Neural cell (in vitro differentiated cells): ENCODE data around the gene RNU11. TPM values are rescaled to one million over a fixed set of nuclear protein-coding genes. Genes with fewer than 3 reads are reported as not detected.

Experiments
- H2AFZ ChIP-seq: fragments of 200-600, 300-800 bp; sonication (generic), shearing (Covaris generic); 2 replicates; pipeline ENCODE4 v1.6.0; 2014; ENCODE audit warnings: low read depth, mild to moderate bottlenecking, antibody characterized with exemption, low read length, moderate library complexity
- H3F3A ChIP-seq: fragments of 200-600 bp; shearing (Covaris generic); 2 replicates; pipeline ENCODE4 v1.6.1; 2016; ENCODE audit warnings: mild to moderate bottlenecking, moderate library complexity, mixed read lengths, antibody characterized with exemption, low read length; ENCODE audit not compliant: insufficient read depth, poor library complexity, severe bottlenecking
- H3K27ac ChIP-seq: fragments of 200-600, 300-800 bp; sonication (generic), shearing (Covaris generic); 2 replicates; pipeline ENCODE4 v1.5.1; 2014; ENCODE audit warnings: mild to moderate bottlenecking, low read length, moderate library complexity
- H3K27me3 ChIP-seq: fragments of 300-800, 200-600 bp; sonication (generic), shearing (Covaris generic); 2 replicates; pipeline ENCODE4 v1.6.0; 2014; ENCODE audit warnings: mild to moderate bottlenecking, low read depth, low read length, moderate library complexity; ENCODE audit not compliant: insufficient read depth
- H3K36me3 ChIP-seq: fragments of 300-800, 200-600 bp; sonication (generic), shearing (Covaris generic); 2 replicates; pipeline ENCODE4 v1.5.1; 2014; ENCODE audit warnings: mild to moderate bottlenecking, antibody characterized with exemption, low read length, moderate library complexity; ENCODE audit not compliant: insufficient read depth
- H3K4me2 ChIP-seq: fragments of 300-800, 200-600 bp; sonication (generic), shearing (Covaris generic); 2 replicates; pipeline ENCODE4 v1.6.0; 2014; ENCODE audit warnings: mild to moderate bottlenecking, low read length
- H3K4me3 ChIP-seq: fragments of 300-800, 200-600 bp; sonication (generic), shearing (Covaris generic); 2 replicates; pipeline ENCODE4 v1.5.1; 2014; ENCODE audit warnings: mild to moderate bottlenecking, low read length, moderate library complexity
- H3K79me2 ChIP-seq: fragments of 200-600 bp; shearing (Covaris generic); replicated peaks from 2 replicates; pipeline ENCODE4 v1.6.0; 2014; ENCODE audit warnings: mild to moderate bottlenecking, low read length, moderate library complexity; ENCODE audit not compliant: insufficient read depth
- H3K9ac ChIP-seq: fragments of 300-800, 200-600 bp; sonication (generic), shearing (Covaris generic); 2 replicates; pipeline ENCODE4 v1.6.1; 2016; ENCODE audit warnings: mild to moderate bottlenecking, low read length, mixed read lengths
- H3K9me2 ChIP-seq: fragments of 200-600 bp; shearing (Covaris generic); 2 replicates; pipeline ENCODE4 v1.6.1; 2016; ENCODE audit warnings: mild to moderate bottlenecking, low read length, mixed read lengths; ENCODE audit not compliant: insufficient read depth
- H3K9me3 ChIP-seq: fragments of 200-600, 300-800 bp; sonication (generic), shearing (Covaris generic); 2 replicates; pipeline ENCODE4 v1.6.1; 2016; ENCODE audit warnings: mild to moderate bottlenecking, mixed run types, low read length, moderate library complexity, mixed read lengths
- H4K20me1 ChIP-seq: fragments of 200-600 bp; shearing (Covaris generic); 2 replicates; pipeline ENCODE4 v1.6.1; 2016; ENCODE audit warnings: mild to moderate bottlenecking, mixed run types; ENCODE audit not compliant: insufficient read depth
- EP300 ChIP-seq: fragments of 450-650 bp; conservative IDR thresholded peaks from 2 replicates; pipeline ENCODE4 v1.6.1; 2014; ENCODE audit warnings: antibody characterized with exemption, mild to moderate bottlenecking, moderate library complexity; ENCODE audit not compliant: poor library complexity, severe bottlenecking
- EZH2 ChIP-seq: fragments of 200-600, 300-800 bp; shearing (Covaris generic), sonication (generic); IDR thresholded peaks from 2 replicates; pipeline ENCODE4 v1.6.1; 2014; ENCODE audit warnings: antibody characterized with exemption, low read length, borderline replicate concordance, mild to moderate bottlenecking; ENCODE audit not compliant: insufficient read depth, poor library complexity, severe bottlenecking
- MXI1 ChIP-seq: fragments of 450-650 bp; conservative IDR thresholded peaks from 2 replicates; pipeline ENCODE4 v1.6.1; 2014; ENCODE audit warnings: antibody characterized with exemption, mild to moderate bottlenecking; ENCODE audit not compliant: poor library complexity, severe bottlenecking
- POLR2AphosphoS5 ChIP-seq: IDR thresholded peaks from 2 replicates; pipeline ENCODE4 v1.6.1; 2012
- RAD21 ChIP-seq: fragments of 450-650 bp; conservative IDR thresholded peaks from 2 replicates; pipeline ENCODE4 v1.6.1; 2014; ENCODE audit warnings: antibody characterized with exemption, mild to moderate bottlenecking, moderate library complexity
- SMC3 ChIP-seq: fragments of 450-650 bp; conservative IDR thresholded peaks from 2 replicates; pipeline ENCODE4 v1.6.1; 2014; ENCODE audit warnings: antibody characterized with exemption, mild to moderate bottlenecking, moderate library complexity; ENCODE audit not compliant: poor library complexity
- TAF1 ChIP-seq: IDR thresholded peaks from 2 replicates; pipeline ENCODE4 v1.6.1; 2012; ENCODE audit warnings: low read depth
- polyA plus RNA-seq: library from polyadenylated mRNA; depleted of rRNA; stranded (reverse); fragments of >200 nt; gene quantifications from 2 replicates; pipeline ENCODE4 v1.2.3, GENCODE V29; 2014
- TF ChIP-seq, protein P1 (sequence below): IDR thresholded peaks from 2 replicates; pipeline ENCODE4 v1.6.1; 2012; ENCODE audit warnings: borderline replicate concordance
- TF ChIP-seq, protein P2 (sequence below): fragments of 450-650 bp; IDR thresholded peaks from 2 replicates; pipeline ENCODE4 v1.5.1; 2014; ENCODE audit warnings: antibody characterized with exemption, mild to moderate bottlenecking, moderate library complexity; ENCODE audit not compliant: poor library complexity, severe bottlenecking

Gene RNU11
- polyA plus RNA-seq, 1 donor from 2014 or later = not detected

DNA sequence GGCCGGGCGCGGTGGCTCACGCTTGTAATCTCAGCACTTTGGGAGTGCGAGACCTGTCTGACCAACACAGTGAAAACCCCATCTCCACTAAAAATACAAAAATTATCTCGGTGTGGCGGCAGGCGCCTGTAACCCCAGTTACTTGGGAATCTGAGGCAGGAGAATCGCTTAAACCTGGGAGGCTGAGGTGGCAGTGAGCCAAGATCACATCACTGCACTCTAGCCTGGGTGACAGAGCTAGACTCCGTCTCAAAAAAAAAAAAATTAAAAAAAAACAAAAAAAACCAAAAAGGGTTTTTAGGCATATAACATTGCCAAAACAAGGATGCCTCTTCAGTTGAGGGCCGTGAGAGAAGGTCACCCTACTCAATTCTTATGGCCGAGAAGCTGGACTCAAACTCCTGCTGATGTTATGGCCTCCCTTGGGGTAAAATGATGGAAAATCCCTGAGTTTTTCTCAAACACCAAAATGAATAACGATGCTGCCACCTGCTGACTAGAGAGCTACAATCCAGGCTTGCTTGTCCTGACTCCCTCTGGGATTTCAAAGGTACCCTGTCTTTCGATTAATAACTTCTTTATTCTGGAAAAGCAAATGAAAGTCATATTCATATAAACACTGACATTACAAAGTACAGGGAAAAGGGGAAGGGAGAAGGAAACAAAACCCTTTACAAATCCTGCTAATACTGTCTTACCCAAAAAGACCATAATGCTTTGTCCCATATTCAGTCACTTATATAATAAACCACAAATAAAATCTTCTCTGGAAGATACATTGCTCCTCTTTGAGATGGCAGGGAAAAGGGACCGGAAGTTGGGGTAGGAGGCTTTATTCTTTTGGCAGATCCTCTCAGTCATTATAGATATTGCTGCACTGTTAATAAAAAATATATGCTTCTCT lies 45.6 kb upstream of the RNU11 start:
- Histone ChIP-seq H3K4me2 (no peak overlapping the region), H3K9me2 (no peaks in the 10 kb centered on the region), H4K20me1 (no peaks in the 10 kb centered on the region), H3K36me3 (no peaks in the 10 kb centered on the region), H3F3A (no peaks in the 10 kb centered on the region), H3K27me3 (no peaks in the 10 kb centered on the region), H2AFZ (no peak overlapping the region), H3K79me2 (no peaks in the 10 kb centered on the region), H3K9ac (no peak overlapping the region), H3K9me3 (no peaks in the 10 kb centered on the region), H3K27ac (no peak overlapping the region), H3K4me3 (no peak overlapping the region)
- no peak for TF ChIP-seq EZH2
- TF ChIP-seq, protein P1, sequence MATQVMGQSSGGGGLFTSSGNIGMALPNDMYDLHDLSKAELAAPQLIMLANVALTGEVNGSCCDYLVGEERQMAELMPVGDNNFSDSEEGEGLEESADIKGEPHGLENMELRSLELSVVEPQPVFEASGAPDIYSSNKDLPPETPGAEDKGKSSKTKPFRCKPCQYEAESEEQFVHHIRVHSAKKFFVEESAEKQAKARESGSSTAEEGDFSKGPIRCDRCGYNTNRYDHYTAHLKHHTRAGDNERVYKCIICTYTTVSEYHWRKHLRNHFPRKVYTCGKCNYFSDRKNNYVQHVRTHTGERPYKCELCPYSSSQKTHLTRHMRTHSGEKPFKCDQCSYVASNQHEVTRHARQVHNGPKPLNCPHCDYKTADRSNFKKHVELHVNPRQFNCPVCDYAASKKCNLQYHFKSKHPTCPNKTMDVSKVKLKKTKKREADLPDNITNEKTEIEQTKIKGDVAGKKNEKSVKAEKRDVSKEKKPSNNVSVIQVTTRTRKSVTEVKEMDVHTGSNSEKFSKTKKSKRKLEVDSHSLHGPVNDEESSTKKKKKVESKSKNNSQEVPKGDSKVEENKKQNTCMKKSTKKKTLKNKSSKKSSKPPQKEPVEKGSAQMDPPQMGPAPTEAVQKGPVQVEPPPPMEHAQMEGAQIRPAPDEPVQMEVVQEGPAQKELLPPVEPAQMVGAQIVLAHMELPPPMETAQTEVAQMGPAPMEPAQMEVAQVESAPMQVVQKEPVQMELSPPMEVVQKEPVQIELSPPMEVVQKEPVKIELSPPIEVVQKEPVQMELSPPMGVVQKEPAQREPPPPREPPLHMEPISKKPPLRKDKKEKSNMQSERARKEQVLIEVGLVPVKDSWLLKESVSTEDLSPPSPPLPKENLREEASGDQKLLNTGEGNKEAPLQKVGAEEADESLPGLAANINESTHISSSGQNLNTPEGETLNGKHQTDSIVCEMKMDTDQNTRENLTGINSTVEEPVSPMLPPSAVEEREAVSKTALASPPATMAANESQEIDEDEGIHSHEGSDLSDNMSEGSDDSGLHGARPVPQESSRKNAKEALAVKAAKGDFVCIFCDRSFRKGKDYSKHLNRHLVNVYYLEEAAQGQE = no peak
- TF ChIP-seq RAD21 = peak; percentile 85
- TF ChIP-seq TAF1 = no peak
- TF ChIP-seq, protein P2, sequence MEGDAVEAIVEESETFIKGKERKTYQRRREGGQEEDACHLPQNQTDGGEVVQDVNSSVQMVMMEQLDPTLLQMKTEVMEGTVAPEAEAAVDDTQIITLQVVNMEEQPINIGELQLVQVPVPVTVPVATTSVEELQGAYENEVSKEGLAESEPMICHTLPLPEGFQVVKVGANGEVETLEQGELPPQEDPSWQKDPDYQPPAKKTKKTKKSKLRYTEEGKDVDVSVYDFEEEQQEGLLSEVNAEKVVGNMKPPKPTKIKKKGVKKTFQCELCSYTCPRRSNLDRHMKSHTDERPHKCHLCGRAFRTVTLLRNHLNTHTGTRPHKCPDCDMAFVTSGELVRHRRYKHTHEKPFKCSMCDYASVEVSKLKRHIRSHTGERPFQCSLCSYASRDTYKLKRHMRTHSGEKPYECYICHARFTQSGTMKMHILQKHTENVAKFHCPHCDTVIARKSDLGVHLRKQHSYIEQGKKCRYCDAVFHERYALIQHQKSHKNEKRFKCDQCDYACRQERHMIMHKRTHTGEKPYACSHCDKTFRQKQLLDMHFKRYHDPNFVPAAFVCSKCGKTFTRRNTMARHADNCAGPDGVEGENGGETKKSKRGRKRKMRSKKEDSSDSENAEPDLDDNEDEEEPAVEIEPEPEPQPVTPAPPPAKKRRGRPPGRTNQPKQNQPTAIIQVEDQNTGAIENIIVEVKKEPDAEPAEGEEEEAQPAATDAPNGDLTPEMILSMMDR = peak; percentile 83
- peak; percentile 84 for TF ChIP-seq SMC3

GRCh38 chr1:28604411-28604810 lies 44.0 kb upstream of the RNU11 start:
- Histone ChIP-seq H4K20me1 (no peaks in the 10 kb centered on the region), H3K27me3 (no peaks in the 10 kb centered on the region), H3K4me2 (no peak overlapping the region), H3K9ac (no peak overlapping the region), H3F3A (no peaks in the 10 kb centered on the region), H3K36me3 (no peaks in the 10 kb centered on the region), H3K27ac (no peak overlapping the region), H3K9me3 (no peaks in the 10 kb centered on the region), H3K79me2 (no peaks in the 10 kb centered on the region), H2AFZ (no peak overlapping the region), H3K9me2 (no peaks in the 10 kb centered on the region), H3K4me3 (no peak overlapping the region)
- TF ChIP-seq EP300 (no peak), MXI1 (no peak), TAF1 (no peak), RAD21 (no peak), POLR2AphosphoS5 (no peak), SMC3 (no peak), EZH2 (no peak)
- TF ChIP-seq, protein P2 = no peak
- TF ChIP-seq, protein P1 = no peak
